GM18507 (cell line): Measurements from ENCODE around the gene DDR1.

ENCODE experiments used
- DNase-seq: peaks from one replicate; pipeline ENCODE4 v3.0.0; 2011; ENCODE audit warnings: low read depth; ENCODE audit not compliant: insufficient read length; ENCODE audit errors: extremely low spot score
- FAIRE-seq: peaks from 2 replicates; lab custom pipeline; 2011; peaks lifted over from hg19 to GRCh38; lab: Jason Lieb, UNC

The DDR1 gene

DNA sequence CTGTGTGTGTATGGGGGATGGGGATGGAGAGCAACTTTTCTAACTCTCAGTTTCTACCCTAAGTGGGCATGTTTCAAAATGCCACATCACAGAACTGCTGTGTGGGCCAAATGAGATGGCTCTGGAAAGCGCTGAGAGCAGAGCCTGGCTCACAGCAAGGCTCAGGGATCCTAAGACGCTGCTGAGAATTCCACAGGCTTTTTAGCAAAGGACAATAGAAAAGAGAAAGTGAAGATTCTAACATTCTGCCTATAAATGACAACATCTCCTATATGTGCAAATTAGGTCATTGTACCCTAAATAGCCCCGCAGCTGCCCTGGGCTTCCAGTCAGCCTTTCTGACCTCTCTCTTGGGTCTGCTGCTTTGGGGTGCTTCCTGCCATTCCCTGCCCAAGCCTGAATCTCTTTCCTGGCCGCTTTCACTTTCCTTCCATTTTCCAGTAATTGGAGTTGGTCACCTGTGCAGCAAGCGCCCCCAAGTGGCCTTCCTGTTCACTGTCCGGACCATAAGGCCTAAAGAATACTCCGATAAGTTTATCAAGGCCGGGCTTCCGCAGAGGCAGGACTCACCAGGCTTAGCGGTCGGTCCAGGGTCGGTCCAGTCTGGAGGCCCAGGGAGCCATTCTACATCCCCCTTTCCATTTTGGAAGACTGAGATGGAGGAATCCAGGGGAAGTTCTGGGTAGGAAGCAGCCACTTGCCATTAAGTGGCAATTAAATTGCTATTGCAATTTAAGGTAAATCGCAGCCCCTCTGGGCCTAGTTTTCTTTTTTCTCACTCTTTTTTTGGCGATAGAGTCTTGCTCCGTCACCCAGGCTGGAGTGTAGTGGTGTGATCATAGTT lies 6.7 kb upstream of the DDR1 start:
- DNase-seq (no peak), FAIRE-seq (peak; percentile 75)

DNA sequence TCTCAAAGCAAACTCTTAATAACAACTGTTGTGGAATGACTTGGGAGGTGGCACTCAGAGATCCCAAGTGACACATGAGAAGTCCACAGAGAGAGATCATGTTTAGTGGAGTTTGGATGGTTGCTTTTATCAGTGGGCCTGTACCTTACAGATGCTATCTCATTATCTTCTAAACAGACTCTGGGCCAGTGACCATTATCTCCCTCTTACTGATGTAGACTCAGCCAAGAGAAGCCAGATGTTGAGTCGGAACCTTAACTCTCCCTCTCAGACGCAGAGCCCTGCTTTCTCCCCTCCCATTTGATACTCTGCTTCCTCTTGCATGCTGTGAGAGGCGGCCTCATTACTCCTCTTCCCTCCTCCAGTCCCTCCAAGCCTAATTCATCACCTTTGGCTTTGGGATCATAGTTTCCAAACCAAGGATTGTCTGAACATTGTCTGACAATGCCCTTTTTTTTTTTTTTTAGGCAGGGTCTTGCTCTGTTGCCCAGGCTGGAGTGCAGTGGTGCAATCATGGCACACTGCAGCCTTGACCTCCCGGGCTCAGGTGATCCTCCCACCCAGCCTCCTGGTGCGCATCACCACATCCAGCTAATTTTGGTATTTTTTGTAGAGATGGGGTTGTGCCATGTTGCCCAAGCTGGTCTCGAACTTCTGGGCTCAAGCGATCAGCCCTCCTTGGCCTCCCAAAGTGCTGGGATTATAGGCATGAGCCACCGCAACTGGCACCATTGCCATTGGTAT lies 4.5 kb upstream of the DDR1 start:
- no peak for DNase-seq
- no peak for FAIRE-seq

DNA sequence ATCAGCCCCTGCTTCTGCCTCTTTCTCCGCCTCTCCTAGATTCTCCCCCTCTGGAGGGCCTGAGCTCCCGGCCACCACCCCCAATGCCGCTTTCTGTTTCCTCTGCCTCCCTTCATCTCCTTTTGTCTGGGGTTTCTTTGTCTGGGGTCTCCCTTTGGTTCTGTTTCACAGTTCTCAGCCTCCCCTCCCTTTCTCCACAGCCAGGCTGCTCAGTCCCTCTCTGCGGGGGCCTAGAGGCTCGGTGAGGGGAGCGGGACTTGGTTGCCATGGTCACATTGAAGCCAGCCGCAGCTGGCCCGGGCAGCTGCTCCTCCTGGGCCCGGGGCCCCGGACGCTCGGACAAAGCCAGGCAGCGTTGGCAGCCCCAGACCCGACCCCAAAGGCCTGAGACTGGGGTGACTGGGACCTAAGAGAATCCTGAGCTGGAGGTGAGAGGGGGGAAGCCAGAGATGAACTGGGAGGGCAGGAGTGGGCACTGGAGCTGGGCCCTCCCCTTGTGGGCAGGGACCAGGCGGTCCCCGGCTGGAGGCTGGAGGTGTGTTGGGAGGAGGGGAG lies 3.5 kb upstream of the DDR1 start:
- DNase-seq (no peak), FAIRE-seq (no peak)

DNA sequence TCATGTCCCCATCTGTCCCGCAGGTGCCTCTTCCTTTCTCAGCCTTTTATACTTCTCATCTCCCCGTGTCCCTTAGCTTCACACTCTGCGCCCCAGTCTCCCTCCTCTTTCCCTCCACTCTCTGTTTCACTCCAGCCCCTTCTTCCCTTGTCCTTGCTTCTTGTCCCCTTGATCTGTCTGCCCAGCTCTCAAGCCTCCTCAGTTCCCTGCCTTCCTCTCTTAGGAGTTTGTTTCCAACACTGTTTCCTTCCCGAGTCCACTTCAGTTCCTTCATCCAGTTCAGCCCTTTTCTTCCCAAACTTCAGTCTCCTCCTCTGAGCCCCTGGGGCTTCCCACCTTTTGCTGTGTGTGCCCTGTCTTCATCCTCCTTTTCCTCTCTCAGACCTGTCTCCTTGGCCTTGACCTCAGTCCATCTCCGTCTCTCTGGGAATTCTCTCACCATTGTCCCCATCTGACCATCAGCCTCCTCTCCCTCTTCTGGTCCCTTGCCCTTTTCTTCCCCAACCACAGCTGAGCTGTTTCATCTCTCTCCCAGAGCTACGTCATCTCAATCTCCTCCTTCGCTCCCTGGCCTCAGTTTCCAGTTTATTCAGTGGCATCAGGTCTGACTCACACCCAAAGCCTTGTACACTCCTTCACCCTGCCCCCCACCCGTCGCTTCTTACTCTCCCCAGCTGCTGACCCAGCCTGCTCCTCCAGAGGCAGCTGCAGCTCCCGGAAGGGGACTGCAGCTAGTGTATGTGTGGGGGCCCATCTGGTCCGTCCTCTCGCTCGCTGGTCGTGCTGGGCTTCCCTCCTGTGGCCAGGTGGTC lies 2.7 kb upstream of the DDR1 start:
- FAIRE-seq (no peak), DNase-seq (no peak)

DNA sequence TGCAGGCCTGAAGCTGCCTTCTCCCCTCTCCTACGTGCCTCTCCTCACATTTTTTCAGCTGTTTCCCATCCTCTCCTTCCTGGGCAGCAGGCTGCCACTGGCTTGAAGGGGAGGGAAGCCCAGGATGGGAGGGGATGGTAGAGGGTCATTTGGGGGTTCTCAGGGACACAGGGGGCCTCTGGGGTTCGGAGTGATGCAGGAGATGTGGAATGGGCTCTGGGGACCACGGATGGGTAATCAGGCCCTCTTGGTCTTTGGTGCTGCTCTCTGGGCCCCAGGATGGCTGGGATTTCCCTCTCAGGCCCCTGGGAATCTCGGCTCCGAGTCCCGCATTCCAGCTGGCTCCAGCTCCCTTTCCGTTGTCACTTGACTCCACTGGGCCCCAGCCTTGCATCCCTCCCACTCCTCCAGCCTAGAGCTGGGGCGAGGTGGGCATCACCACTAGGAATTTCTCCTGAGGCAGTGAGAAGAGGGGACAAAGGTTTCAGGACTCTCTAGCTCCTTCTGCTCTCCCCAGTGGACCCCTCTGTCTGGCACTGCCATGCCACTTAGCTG lies 2.0 kb upstream of the DDR1 start:
- FAIRE-seq (no peak), DNase-seq (no peak)

DNA sequence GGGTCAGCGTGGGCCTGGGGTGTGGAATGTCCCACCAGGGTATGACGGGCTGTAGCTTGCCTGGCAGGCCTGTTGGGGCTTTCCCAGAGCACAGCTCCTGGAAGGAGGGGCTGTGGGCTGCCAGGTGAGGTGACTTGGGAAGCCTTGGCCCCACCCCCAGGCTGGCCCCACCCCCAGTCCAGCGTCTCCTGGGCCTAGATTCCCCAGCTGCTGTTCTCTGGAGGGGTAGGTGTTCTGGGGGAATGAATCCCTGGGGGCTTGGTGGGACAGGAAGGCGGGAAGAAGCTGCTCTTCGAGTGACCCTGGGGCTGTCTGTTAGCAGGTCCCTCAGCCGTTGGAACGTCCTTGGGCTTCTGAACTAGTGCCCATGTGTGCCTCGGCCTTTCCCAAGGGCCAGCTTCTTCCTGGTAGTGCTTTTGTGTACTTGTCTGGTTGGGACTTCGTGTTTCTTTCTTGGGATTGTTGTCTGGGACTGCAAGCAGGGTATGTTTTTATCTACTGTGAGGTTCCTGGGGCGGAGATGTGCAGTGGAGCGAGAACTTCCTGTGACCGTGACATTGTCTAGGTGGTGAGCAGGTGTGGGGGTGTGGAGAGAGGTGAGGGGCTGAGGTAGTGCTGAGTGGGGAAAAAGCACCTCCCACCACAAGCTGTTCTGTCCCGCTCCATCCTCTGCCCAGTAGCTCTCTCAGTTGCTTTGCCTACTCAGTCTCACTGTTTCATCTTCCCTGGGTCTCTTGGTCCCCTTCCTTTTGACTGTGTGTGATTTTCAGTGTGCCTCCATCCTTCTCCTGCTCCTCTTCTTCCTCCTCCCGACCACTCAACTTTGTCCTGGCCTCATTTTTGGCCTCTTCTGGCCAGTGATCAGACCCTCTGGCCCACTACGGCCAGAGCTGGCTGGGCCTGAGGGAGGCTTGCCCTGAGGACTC lies 1.3 kb upstream of the DDR1 start:
- DNase-seq (no peak), FAIRE-seq (peak; percentile 67)

DNA sequence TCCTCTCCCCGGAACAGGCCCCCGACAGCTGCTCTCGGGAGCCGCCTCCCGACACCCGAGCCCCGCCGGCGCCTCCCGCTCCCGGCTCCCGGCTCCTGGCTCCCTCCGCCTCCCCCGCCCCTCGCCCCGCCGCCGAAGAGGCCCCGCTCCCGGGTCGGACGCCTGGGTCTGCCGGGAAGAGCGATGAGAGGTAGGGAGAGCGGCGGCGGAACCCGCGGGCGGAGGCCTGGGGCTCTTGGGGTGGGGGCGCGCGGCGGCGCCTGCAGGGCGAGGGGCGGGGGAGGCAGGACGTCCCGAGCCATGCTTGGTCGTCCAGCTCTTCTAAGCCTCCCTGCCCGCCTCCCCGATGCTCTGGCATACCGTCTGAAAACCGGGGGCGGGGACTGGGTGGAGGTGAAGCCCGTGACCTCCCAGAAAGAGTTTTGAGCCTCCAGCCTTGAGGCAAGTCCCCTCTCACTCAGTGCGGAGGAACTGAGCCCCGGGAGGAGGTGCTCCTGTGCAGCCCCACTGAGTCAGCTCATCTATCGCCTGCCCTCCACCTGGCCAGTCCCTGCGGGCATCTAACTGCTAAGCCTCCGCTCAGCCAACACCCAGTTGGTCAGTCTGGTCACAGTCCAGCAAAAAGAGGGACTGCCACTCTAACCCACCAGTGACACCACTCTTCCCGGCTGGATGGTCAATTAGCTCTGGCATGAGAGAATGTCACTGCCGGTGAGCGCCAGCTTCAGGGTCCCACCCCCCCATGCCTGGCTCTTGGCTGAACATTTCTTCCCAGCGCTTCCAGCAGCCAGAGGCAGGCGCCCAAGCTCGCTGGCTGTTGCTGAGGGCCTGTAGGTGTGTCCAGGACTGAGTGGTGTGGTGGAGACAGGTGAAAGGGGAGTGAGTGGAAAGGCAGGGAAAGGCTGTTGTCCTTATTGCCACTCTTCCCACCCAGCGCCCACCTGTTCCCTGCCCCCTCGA lies 482 bp downstream of the DDR1 start:
- DNase-seq (no peak), FAIRE-seq (peak; percentile 9)

DNA sequence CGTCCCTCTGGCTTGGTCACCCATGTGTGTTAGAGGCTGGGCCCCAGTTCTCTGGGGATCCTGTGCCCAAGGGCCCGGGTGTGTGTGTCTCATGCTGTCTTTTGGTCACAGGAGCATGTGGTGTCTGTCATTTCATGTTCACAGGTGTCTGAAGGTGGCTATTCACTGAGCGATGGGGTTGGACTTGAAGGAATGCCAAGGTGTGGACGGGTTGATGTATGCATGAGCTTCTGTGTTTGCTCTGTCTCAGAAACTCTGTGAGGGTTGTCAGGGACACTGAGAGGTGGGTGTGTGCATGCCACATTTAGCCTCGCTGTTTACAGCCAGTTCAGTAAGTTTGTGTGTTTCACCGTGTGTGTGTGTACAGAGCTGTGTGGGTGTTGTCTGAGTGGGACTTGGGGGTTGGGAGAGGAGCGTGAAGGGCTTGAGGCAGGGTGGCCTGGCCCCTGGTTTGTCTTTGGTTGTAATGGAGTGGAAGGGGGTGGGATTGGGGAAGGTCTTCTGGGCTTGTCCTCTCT lies 1.2 kb downstream of the DDR1 start:
- no peak for DNase-seq
- FAIRE-seq = no peak

DNA sequence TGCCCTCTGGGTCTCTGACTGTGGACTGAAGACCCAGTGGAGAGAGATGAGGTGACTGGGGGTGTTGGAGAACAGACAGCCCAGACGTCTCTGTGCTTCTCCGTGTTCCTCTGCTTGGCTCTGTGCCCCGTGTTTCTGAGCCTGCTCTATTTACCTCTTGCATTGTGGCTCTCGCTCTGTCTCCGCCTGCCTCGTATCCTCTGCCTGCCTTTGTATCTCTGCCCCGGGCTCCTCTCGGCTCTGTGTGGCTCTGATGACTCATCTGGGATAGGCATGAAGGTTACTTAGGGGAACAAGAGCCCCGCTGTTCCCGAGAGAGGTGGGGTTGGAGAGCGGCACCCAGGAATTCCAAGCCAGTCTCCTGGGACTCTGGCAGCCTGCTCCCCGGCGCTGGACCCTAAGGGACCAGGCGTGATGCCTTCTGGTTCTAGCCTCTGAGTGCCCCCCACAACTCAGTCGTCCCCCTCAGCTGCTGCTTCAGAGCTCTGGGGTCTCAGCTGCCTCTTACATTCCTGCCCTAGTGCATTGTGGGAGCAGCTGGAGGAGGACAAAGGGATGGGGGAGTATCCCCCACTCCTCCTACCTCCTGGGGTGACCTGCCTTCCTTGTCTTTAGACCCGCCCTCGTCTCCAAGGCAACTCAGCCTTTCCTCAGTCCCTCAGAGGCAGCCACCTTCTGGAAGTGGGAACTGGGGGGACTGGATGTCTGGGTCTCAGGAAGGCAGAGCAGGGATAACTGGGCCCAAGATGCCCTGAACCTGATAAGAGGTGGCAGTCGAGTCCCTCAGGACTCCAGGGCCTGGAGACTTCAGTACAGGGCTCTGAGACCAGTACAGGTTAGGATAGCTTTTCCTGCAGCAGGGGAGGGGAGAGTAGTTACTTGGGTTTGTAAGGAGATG lies 1.9 kb downstream of the DDR1 start:
- no peak for FAIRE-seq
- DNase-seq = no peak

DNA sequence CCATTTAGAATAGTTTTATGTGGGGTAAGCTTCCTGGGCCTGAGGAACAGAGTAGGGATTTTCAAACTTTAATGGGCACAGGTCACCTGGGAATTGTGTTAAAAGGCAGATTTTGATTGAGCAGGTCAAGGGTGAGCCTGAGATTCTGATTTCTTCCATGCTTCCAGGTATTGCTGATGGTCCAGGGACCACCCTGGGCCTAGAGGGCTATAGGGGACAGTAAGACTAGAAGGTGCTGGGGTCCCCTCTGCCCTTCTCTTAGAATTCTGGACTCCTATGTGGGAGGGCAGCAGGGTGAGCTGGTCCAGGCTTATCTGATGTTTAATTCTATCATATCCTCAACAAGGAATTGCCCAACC lies 2.6 kb downstream of the DDR1 start:
- FAIRE-seq (no peak), DNase-seq (no peak)

DNA sequence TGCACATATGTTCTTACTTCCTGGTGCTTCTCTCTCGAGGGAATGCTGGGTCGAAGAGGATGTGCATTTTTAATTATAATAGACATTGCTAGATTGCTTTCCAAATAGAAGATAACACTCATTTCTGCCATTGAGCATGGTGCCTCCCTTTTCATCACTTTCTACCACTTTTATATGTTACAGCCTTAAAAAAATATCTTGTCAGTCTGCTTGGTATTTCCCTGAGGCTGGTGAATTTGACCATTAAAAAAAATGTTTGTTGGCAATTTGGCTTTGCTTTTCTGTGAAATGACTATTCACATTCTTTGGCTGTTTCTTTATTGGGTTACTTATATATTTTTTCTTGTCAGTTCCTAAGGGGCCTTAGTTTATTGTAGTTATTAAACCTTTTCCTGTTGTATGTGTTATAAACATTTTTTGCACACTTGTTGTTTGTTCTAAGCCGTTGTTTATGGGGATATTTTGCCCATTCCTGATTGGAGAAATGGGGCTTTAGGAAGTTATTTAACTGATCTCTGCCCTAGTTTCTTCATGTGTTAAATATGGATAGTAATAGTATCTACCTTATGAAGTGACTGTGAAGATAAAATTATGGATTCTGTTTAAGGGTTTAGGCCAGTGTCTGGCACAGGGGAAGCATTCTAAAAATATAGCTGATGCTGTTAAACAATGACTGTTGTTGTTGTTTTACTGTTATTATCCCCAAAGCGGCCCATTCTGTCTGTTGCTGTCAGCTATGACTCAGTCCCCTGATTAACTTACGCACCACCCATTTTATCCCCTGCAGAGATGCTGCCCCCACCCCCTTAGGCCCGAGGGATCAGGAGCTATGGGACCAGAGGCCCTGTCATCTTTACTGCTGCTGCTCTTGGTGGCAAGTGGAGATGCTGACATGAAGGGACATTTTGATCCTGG lies 3.8 kb downstream of the DDR1 start:
- DNase-seq (no peak), FAIRE-seq (no peak)

DNA sequence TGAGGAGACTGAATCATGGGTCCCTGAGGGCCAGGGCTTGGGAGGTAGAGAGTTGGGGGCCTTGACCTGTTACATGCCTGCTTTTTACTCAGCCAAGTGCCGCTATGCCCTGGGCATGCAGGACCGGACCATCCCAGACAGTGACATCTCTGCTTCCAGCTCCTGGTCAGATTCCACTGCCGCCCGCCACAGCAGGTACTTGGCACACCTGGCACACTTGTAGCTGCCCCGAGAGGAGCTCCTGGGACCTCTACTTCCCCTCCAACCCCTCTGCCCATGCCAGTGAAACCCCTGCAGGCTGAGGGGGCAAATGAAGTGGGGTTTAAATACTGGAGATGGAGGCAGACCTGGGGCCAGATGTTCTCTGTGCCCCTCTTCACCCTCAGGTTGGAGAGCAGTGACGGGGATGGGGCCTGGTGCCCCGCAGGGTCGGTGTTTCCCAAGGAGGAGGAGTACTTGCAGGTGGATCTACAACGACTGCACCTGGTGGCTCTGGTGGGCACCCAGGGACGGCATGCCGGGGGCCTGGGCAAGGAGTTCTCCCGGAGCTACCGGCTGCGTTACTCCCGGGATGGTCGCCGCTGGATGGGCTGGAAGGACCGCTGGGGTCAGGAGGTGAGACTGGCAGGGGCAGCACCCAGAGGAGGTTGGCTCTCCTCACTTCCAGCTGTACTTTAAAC lies 4.6 kb downstream of the DDR1 start:
- FAIRE-seq = no peak

DNA sequence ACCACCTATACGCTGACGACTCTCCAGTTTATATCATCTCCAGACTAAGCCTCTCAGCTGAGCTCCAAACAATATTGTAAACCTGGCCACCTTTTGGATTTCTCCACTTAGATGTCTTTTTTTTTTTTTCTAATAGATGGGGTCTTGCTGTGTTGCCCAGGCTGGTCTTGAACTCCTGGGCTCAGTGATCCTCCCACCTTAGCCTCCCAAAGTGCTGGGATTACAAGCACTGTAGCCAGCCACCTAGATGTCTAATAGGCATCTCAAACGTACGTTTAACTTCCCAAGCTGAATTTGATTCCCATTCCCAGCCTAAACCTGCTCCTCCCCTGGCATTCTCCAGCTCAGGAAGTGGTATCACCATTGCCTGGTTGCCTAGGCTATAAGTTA lies 5.2 kb downstream of the DDR1 start:
- no peak for FAIRE-seq
- DNase-seq = no peak

More for the DNA sequence above, 4.6 kb downstream of the DDR1 start:
- DNase-seq = no peak

DNA sequence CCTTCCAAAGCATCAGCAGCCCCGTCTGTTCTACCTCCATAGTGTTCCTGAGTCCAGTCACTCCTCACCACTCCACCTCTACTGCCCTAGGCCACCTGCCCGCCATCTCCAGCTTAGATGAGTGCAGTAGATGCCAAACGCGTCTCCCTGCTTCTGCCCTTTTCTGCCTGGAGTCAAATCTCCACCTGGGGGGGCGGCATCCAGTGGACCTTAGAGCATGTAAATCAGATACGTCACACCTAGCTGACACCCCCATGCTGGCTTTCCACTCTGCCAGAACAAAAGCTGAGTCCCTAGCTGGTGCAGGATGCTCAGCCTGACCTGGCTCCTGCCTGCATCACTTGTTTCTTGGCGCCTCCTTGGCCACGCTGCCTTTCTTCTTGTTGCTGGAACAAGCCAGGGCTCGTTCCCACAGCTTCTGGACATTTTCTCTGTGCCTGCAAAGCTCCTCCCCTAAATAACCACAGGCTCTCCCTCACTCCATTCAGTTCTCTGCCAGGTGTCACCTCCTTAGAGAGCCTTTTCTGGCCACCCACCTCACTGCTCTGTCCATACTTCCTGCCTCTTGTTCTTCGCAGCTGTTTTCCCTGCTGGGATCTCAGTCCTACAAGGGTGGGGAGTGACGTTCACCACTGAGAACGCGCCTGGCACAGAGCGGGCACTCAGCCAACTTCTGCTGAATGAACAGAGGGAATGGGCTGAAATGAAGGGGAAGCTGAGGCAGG lies 5.8 kb downstream of the DDR1 start:
- DNase-seq = no peak
- FAIRE-seq = no peak
